NCI-H345 treated with DMSO at 0.1 percent for 48 hours (cell line): ENCODE measurements around the gene TBC1D2B.

Experiments
- DNase-seq: peaks from one replicate; lab custom pipeline; 2025; ENCODE audit not compliant: unreplicated experiment; lab: John Stamatoyannopoulos, UW

TBC1D2B gene

DNA sequence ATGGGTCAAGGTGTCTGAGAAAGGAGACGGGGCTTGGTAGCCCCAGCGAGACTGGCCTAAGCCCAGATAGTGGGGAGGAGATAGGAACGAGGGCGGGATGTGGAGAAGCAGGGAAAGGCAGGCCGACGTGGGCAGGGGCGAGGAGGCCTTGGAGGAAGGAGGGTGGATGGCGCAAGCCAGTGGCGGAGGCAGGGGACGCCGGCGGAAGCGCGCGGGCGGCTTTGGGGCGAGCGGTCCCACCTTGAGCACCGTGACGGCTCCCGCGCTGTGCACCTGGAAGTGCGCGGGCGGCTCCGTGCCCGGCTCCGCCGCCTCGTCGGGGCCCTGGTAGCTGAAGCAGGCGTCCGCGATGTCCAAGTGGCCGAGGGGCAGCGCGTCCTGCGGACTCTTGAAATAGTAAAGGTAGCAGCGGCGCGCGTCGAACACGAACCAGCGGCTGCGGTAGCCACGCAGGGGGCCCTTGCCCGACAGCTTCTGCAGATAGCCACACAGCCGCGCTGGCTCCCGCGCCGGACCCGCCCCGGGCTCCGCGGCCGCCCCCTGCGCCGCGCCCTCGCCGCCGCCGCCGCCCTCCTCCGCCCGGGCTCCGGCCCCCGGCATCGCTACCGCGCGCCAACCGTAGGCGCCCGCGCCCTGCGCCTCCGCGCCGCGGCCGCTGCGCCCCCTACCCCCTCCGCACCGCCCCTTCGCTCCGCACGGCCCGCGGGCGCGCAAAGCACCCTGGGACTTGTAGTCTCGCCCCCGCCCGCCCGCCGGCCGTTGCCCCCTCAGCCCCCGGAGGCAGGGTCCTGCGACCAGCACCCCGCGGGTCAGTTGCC, at the start of gene TBC1D2B:
TBC1D2B (minus strand) TSS at position 659 of the 818 bp plus-strand sequence; CDS start at position 600, 59 bp downstream.
- peak; percentile 29 for DNase-seq

- DNase-seq, result no peak
Measured at GRCh38 chr15:78125267-78125666, 47.8 kb upstream of the TBC1D2B start.

DNA sequence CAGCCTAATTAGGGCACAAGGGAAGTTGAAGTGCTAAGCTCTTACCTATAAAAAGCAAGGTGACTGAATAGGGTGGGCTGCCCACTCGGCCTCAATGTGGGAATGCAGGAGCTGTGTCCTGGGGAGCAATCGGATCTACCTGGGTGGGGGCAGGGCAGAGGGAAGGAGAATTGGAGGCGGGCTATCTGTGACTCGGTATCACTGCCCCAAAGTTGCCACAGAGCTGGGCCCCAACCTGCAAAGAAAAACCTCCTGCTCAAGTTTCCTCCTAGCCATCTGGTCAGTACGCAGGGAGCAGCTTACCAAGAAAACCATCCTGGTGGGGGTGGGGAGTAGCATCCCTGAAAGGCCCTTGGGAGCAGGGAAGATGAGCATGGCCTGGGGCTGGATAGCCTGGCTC, 43.0 kb upstream of the TBC1D2B start:
- no peak for DNase-seq

DNA sequence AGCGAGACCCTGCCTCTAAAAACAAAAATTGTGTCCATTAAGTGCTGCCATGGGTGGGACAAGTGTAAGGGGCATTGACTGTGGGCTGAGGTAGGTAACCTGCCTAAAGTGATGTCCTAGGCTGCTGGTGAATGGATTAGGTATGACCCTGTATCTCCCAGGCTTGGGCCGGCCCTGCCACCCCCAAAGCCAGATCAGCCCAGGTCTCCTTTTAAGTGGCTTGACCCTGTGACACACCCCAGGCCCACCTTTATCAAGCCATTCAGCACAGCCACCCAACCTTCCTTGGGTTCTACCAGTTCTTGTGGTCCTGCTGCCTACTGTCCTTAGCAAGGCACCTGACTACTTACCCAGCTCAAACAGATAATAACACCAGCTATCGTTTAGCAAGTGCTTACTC, 35.0 kb upstream of the TBC1D2B start:
- no peak for DNase-seq

DNA sequence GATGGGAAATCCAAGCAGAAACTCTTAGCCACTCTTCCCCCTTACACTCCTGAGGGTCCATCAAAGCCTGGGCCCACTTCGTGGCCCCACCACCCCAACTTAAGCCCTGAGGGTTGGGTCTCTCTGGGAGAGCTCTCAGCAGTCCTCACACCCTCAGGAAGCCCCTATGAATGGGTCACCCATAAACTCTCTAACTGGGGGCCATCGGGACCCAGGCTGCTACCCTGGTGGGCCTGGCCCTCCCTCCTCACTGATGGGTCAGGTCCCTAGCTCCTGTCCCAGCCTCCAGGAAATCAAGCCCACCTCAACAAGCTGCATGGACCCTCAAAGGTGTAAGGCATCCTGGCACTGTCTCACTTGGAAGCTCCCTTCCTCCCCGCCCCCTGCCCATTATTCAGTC, 34.3 kb upstream of the TBC1D2B start:
- no peak for DNase-seq

DNA sequence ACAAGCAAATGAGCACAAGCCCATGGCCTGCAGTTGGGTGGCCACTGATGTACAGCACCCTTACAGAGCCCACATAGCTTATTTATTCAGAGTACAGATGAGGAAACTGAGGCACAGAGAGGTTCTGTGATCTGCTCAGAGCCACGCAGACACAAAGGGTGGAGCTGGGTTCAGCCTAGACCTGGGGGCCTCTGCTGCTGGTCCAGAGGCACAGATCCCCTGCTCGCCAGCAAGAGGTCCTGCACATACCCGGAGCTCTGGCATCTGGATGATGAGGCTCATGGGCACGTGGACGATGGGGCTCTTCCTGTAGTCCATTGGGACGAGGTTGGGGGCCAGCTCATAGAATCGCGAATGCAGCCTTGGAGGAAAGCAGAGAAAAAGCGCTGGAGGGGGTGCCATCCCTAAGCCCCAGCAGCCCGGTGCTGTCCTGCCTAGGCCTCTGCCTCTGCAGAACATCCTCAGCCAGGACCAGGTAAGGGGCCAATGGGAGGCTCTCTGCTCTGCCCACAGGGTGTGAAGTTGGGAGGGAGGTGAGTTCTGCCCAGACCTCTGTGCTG, 33.5 kb upstream of the TBC1D2B start:
- no peak for DNase-seq

GRCh38 chr15:78110096-78110495, 32.6 kb upstream of the TBC1D2B start:
- DNase-seq, result no peak

GRCh38 chr15:78109156-78109555, 31.6 kb upstream of the TBC1D2B start:
- no peak for DNase-seq

DNA sequence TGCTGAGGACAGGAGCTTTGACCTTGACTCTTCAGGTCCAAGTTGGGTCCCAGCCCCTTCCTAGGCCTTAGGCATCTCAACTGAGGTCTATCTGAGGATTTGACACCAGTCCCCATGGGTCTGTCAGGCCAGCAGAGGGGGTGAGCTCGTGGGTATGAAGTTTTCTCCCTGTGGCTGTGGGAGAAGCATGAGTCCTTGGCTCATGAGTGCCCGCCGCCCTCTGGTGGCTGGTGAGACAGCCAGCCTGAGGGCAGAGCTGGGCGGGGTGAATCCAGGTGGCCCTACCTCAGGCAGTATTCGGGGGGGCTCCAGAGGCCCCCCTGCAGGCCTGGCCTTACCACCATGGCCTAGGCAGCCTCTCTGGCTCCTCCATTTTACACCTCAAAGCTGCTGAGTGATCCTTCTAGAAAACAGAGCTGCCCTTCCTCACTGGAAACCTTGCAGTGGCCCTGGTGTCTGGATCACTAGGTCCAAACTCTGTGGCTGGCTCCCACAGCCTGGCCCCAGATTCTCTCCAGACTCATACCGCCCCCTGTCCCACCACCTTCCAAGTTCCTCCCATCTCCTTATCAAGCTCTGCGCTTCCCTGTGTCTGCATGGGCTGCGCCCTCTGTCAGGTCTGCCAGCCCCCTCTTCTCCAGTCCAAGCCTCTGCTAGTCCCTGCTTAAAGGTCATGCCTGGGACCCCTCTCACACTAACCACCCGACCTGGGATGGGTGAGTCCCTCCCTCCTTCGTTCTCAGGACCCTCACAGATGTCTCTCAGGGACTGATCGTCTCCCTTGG, 31.0 kb upstream of the TBC1D2B start:
- no peak for DNase-seq

DNA sequence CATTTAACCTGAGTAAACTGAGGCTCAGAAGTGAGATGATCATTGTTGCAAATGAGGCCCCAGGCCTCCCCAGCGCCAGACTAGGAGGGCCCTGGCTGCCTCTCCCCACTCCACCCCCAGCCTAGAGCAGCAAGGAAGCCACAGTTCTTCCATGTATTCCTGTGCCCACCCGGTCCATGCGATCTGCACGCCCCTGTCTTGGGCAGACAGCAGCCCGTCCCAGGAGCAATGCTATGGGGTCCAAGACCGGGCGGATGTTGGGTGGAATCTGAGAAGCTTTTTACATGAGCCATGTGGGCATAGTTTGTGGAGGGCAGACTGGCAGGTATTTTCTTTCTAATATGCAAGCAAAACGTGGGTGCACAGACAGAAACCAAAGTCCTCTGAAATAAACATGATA, 30.0 kb upstream of the TBC1D2B start:
- no peak for DNase-seq

- DNase-seq, result no peak
Measured at GRCh38 chr15:78105476-78106241, 28.1 kb upstream of the TBC1D2B start.

DNA sequence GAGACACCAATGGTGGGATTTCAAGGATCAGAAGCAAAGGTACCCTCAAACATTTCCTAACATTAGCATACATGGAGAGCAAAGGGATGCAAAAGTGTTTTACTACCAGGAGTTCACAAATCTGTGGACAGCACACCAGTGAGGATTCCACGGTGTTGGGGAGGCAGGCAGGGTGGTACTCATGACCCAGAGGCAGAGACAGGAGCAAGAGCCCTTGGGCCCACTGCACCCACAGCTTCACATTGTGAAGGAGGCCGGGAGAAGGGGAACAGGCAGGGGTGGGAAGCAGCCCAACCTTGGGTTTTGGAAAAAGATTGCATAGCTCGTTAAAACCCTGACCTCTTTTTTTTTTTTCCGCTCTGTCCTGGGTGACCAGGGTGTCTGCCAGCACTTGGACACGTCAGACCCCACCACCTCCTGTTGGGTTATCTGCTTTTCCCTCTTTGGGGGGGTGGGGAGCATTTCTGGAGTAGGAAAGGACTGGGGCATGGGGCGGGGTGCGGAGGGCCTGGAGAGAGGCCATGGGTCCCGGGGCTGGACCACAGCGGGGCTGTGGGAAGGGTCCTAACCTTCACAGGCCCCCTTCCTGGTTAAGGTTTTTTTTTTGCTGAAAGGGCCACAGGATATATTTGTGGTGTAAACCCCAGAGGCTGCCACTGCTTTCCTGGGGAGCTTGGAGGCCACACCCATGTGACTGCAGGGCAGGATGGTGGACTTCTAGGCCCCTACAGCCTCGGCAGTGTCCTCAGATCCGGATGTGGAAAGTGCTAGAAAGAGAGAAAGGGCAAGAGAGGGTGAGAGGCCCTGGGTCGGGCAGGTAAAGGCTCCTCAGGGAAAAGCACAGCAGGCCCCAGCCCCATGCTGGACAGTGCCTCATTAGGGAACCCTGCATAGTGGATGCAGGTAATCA, 27.3 kb upstream of the TBC1D2B start:
- no peak for DNase-seq

DNA sequence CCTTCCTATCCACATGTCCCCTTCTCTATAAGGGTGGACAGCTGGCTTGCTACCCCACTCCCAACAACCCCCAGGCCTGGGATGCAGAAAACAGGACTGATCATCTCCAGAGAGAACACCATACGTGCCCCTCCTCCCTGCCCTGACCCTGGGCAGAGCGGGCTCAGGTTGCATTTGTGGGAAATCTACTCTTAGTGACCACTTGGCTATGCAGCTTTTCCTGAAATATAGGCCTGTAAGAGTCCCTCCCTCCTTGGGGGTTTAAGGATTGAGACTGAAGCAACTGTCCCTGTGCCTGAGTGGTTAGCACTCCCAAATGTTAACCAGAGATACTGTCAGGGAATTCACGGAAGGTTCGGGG, 26.6 kb upstream of the TBC1D2B start:
- DNase-seq, result no peak

GRCh38 chr15:78103406-78104118, 26.1 kb upstream of the TBC1D2B start:
- DNase-seq, result no peak

DNA sequence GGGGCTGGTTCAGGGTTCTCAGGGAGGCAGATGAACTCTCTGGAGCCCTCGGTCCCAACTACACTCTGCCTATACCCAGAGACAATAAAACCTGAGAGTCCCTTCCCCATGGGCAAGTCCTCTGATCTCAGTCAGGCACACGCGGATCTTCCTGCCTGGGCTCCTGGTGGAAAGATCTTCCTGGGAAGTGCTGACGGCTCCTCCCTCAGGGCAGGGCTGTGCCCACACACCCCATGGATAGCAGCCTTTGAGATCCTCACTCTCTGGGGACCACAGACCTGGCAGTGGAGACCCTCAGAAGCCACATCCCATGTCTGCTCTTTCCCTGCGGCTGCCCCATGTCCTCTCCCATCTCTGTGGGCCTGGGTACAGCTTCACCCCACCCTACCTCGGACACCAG, 25.2 kb upstream of the TBC1D2B start:
- DNase-seq, result no peak

- no peak for DNase-seq
Measured at GRCh38 chr15:78102211-78102610, 24.7 kb upstream of the TBC1D2B start.

- DNase-seq, result no peak
Measured at GRCh38 chr15:78101423-78102105, 24.1 kb upstream of the TBC1D2B start.

- no peak for DNase-seq
Measured at GRCh38 chr15:78100886-78101285, 23.4 kb upstream of the TBC1D2B start.

DNA sequence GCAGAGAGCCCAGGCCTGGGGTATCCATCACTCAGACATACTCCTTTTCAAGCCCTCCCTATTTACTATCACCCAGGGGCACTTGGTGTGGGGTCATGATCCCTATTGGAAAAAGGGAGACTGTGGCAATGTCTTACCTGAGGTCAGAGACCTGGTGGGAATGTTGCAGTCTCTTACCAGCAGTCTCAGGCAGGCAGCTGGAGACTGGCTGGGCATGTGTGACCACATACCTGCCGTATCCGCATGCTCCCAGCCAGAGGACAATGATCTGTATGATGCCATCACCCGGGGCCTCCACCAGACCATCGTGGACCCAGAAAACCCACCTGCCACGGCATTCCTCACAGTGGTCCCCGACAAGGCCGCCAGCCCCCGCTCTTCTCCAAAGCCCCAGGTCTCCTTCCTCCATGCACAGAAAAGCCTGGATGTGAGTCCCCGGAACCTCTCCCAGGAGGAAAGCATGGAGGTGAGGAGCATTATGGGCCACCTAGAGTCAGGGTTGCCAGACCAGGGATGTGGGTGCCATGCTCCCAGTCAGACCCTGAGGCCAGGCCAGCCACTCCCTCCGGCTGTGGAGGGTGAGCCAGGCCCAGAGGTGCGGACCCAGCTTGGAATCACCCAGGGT, 20.7 kb upstream of the TBC1D2B start:
- no peak for DNase-seq
